Keratinocyte (primary cell): ENCODE results near the gene TNNT2. TPM values are rescaled to one million over a fixed set of nuclear protein-coding genes. Genes with fewer than 3 reads are reported as not detected.
A peak's percentile ranks its signal among the peaks of the same experiment; 100 is the strongest.

ENCODE experiments used
- DNase-seq: peaks from one replicate; pipeline ENCODE4 v3.0.0-alpha.2; 2011; ENCODE audit warnings: low read depth, missing footprints, low spot score
- FAIRE-seq: peaks from 2 replicates; lab custom pipeline; 2011; peaks lifted over from hg19 to GRCh38; lab: Jason Lieb, UNC
- H2AFZ ChIP-seq: 2 replicates; pipeline ENCODE4 v1.6.0; 2012; ENCODE audit warnings: low read length, control low read depth, inconsistent platforms; ENCODE audit not compliant: control insufficient read depth
- H3K27ac ChIP-seq: 2 replicates; pipeline ENCODE4 v1.5.1; 2011; ENCODE audit warnings: low read length; ENCODE audit not compliant: control insufficient read depth, insufficient read depth
- H3K27me3 ChIP-seq: 3 replicates; pipeline ENCODE4 v1.6.0; 2011; ENCODE audit warnings: low read length; ENCODE audit not compliant: control insufficient read depth, insufficient read depth; ENCODE audit errors: extremely low read depth
- H3K36me3 ChIP-seq, 2 experiments: 2 replicates in 1 of 2; 3 replicates in 1 of 2; pipeline ENCODE4 v1.5.1; 2011; ENCODE audit warnings: low read length in 2 of 2, mild to moderate bottlenecking in 1 of 2; ENCODE audit not compliant: control insufficient read depth in 2 of 2, insufficient read depth in 2 of 2; ENCODE audit errors: extremely low read depth in 1 of 2
- H3K4me1 ChIP-seq: 3 replicates; pipeline ENCODE4 v1.5.1; 2011; ENCODE audit warnings: low read length; ENCODE audit not compliant: control insufficient read depth, insufficient read depth; ENCODE audit errors: extremely low read depth
- H3K4me2 ChIP-seq: 3 replicates; pipeline ENCODE4 v1.6.0; 2011; ENCODE audit warnings: low read depth, low read length; ENCODE audit not compliant: control insufficient read depth, insufficient read depth; ENCODE audit errors: extremely low read depth
- H3K4me3 ChIP-seq, 3 experiments: fragments of 200-600 bp in 1 of 3; sonication (generic) in 1 of 3; 2 replicates in 2 of 3; 3 replicates in 1 of 3; pipeline ENCODE4 v1.5.1; 2011 to 2016; ENCODE audit warnings: low read length in 3 of 3, mild to moderate bottlenecking in 3 of 3, control low read depth in 2 of 3, inconsistent platforms in 1 of 3, low read depth in 1 of 3, mixed read lengths in 1 of 3, mixed run types in 1 of 3, moderate library complexity in 1 of 3; ENCODE audit not compliant: control insufficient read depth in 2 of 3, insufficient read depth in 2 of 3; ENCODE audit errors: extremely low read depth in 1 of 3
- H3K79me2 ChIP-seq: 2 replicates; pipeline ENCODE4 v1.6.0; 2012; ENCODE audit warnings: low read length; ENCODE audit not compliant: control insufficient read depth, insufficient read depth
- H3K9ac ChIP-seq: 3 replicates; pipeline ENCODE4 v1.6.0; 2011; ENCODE audit warnings: low read length; ENCODE audit not compliant: control insufficient read depth, insufficient read depth; ENCODE audit errors: extremely low read depth
- H3K9me1 ChIP-seq: 3 replicates; pipeline ENCODE4 v1.6.0; 2011; ENCODE audit warnings: low read length; ENCODE audit not compliant: control insufficient read depth, insufficient read depth; ENCODE audit errors: extremely low read depth
- H3K9me3 ChIP-seq: 2 replicates; pipeline ENCODE4 v1.5.1; 2012; ENCODE audit warnings: low read depth, low read length; ENCODE audit not compliant: control insufficient read depth
- H4K20me1 ChIP-seq: 3 replicates; pipeline ENCODE4 v1.6.0; 2011; ENCODE audit warnings: low read length; ENCODE audit not compliant: control insufficient read depth, insufficient read depth; ENCODE audit errors: extremely low read depth
- EZH2 ChIP-seq: IDR thresholded peaks from one replicate; pipeline ENCODE4 v1.6.1; 2012; ENCODE audit warnings: inconsistent platforms, mild to moderate bottlenecking, low read length, moderate library complexity
- dilution Hi-C: fragments of 300-500 bp; cut with MboI; formaldehyde crosslinking; loops from one replicate; pipeline ENCODE4 v1.7.0; 2020; ENCODE audit warnings: low sequenced_read_pairs; ENCODE audit not compliant: extremely low pct_ligation_motif_present
- polyA plus RNA-seq, 5 experiments: library from polyadenylated mRNA; depleted of rRNA in 3 of 5; stranded (reverse) in 3 of 5; stranded (forward) in 1 of 5; unstranded in 1 of 5; fragments of >200 nt; gene quantifications; 1 replicate in 1 of 5; 2 replicates in 3 of 5; 3 replicates in 1 of 5; pipeline versions ENCODE4 v1.2.1 to v1.2.3, GENCODE V29; 2011 to 2012; ENCODE audit warnings: missing spikeins in 2 of 5, low read depth in 1 of 5, low replicate concordance in 1 of 5
- TF ChIP-seq, protein P1 (sequence below), 3 experiments: IDR thresholded peaks in 1 of 3; conservative IDR thresholded peaks in 1 of 3; optimal IDR thresholded peaks in 1 of 3; 2 replicates in 2 of 3; 3 replicates in 1 of 3; pipeline versions ENCODE3 to v1.5.1; 2011; ENCODE audit warnings: low read length in 3 of 3, mild to moderate bottlenecking in 3 of 3, moderate library complexity in 2 of 3, control low read depth in 1 of 3, inconsistent platforms in 1 of 3; ENCODE audit not compliant: insufficient read depth in 2 of 3; ENCODE audit errors: extremely low read depth in 1 of 3

TNNT2 gene
- polyA plus RNA-seq, 1 donor (not counting 4 experiments of a cell fraction or from before 2014, with no cell fraction given), result 1.4 TPM

DNA sequence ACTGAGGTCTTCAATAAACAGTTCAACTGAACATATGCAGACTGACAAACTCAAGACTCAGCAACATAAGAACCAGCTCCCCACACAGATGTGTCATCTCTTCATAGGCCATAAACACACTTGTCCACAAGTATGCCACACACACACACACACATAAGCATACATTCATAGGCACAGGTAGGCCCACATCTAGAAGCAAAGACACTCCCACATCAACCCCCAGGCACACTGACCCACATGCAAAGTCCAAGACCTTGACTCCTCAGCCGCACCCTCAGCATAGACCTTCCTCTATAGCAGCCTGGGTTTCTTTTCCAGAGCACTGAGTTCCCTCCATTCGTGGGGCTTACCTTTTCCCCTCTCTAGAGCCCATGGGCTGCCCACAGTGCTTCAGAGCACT, 20.2 kb upstream of the TNNT2 start:
- Histone ChIP-seq H3K79me2 (peaks cover 67% of the 10 kb centered on the region), H3K4me3 (peak overlapping the region; percentile 82 to 97 (median 92)), H3K27me3 (no peaks in the 10 kb centered on the region), H3K9me1 (peaks cover 3% of the 10 kb centered on the region), H3K4me2 (peak overlapping the region; percentile 92), H3K4me1 (peaks cover 50% of the 10 kb centered on the region), H3K9me3 (no peaks in the 10 kb centered on the region), H4K20me1 (peaks cover 6% of the 10 kb centered on the region), H3K27ac (peak overlapping the region; percentile 90), H3K36me3 (peaks cover 7 to 20% of the 10 kb centered on the region in 2 experiments), H3K9ac (peak overlapping the region; percentile 96), H2AFZ (no peak overlapping the region)
- peak; percentile 93 for FAIRE-seq
- dilution Hi-C loops, result no loop called here
- DNase-seq, result peak; percentile 78
- TF ChIP-seq, protein P1, sequence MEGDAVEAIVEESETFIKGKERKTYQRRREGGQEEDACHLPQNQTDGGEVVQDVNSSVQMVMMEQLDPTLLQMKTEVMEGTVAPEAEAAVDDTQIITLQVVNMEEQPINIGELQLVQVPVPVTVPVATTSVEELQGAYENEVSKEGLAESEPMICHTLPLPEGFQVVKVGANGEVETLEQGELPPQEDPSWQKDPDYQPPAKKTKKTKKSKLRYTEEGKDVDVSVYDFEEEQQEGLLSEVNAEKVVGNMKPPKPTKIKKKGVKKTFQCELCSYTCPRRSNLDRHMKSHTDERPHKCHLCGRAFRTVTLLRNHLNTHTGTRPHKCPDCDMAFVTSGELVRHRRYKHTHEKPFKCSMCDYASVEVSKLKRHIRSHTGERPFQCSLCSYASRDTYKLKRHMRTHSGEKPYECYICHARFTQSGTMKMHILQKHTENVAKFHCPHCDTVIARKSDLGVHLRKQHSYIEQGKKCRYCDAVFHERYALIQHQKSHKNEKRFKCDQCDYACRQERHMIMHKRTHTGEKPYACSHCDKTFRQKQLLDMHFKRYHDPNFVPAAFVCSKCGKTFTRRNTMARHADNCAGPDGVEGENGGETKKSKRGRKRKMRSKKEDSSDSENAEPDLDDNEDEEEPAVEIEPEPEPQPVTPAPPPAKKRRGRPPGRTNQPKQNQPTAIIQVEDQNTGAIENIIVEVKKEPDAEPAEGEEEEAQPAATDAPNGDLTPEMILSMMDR (optimal IDR thresholded peaks at IDR 0.05 in 1 of 3, IDR thresholded peaks at IDR 0.05 in 1 of 3, conservative IDR thresholded peaks at IDR 0.05 in 1 of 3; ENCODE audit: extremely low read depth in 1 of 3, insufficient read depth in 2 of 3, low read length in 3 of 3), result no peak
- TF ChIP-seq EZH2, result no peak

GRCh38 chr1:201396861-201397464, 19.5 kb upstream of the TNNT2 start:
- peak overlapping the region; percentile 92 for H3K4me2 ChIP-seq
- peaks cover 57% of the 10 kb centered on the region for H3K4me1 ChIP-seq
- H3K27me3 ChIP-seq, result no peaks in the 10 kb centered on the region
- TF ChIP-seq, protein P1 (optimal IDR thresholded peaks at IDR 0.05 in 1 of 3, IDR thresholded peaks at IDR 0.05 in 1 of 3, conservative IDR thresholded peaks at IDR 0.05 in 1 of 3; ENCODE audit: extremely low read depth in 1 of 3, insufficient read depth in 2 of 3, low read length in 3 of 3), result no peak
- TF ChIP-seq EZH2, result no peak
- H2AFZ ChIP-seq, result no peak overlapping the region
- dilution Hi-C loops, result no loop called here
- H4K20me1 ChIP-seq, result peaks cover 11% of the 10 kb centered on the region
- peak; percentile 65 for DNase-seq
- H3K9me1 ChIP-seq, result peaks cover 5% of the 10 kb centered on the region
- H3K79me2 ChIP-seq, result peaks cover 74% of the 10 kb centered on the region
- H3K9me3 ChIP-seq, result no peaks in the 10 kb centered on the region
- H3K36me3 ChIP-seq, result peaks cover 9 to 24% of the 10 kb centered on the region in 2 experiments
- H3K9ac ChIP-seq, result peak overlapping the region; percentile 96
- peak overlapping the region; percentile 90 for H3K27ac ChIP-seq
- no peak for FAIRE-seq
- peak overlapping the region; percentile 82 to 97 (median 92) for H3K4me3 ChIP-seq
